ENCODE results near the gene FNBP1L. TPM values are rescaled to one million over a fixed set of nuclear protein-coding genes. Genes with fewer than 3 reads are reported as not detected.

FNBP1L gene
- total RNA-seq, 4 donors from 2014 or later, result 68.7 to 86.0 (median 72.9) TPM

DNA sequence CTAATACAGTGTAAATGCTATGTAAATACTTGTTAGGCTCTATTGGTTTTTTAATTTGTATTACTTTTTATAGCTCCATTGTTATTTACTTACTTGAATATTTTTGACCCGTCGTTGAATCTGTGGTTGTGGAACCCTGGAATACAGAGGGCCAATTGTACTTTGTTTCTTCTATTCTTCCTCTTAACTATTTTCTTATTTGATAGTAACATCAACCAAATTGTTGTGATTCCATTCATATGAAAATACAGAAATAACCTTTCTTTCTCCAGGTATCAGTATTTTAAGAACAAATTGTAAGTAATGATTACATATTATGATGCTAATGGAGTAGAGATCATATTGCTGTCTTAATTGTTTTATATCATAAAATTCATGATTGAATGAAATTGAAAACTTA, 73.7 kb downstream of the FNBP1L start:
- DNase-seq, result no peak
- no peak overlapping the region for H3K4me3 ChIP-seq (replicated peaks in 1 of 3)
- H3K4me1 ChIP-seq, result peaks cover 17 to 18% of the 10 kb centered on the region in 2 donors
- intact Hi-C loops (cut with DNase I), result no loop called here
- TF ChIP-seq, protein P1, sequence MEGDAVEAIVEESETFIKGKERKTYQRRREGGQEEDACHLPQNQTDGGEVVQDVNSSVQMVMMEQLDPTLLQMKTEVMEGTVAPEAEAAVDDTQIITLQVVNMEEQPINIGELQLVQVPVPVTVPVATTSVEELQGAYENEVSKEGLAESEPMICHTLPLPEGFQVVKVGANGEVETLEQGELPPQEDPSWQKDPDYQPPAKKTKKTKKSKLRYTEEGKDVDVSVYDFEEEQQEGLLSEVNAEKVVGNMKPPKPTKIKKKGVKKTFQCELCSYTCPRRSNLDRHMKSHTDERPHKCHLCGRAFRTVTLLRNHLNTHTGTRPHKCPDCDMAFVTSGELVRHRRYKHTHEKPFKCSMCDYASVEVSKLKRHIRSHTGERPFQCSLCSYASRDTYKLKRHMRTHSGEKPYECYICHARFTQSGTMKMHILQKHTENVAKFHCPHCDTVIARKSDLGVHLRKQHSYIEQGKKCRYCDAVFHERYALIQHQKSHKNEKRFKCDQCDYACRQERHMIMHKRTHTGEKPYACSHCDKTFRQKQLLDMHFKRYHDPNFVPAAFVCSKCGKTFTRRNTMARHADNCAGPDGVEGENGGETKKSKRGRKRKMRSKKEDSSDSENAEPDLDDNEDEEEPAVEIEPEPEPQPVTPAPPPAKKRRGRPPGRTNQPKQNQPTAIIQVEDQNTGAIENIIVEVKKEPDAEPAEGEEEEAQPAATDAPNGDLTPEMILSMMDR (IDR thresholded peaks at IDR 0.05), result no peak
- no peak for TF ChIP-seq POLR2A (IDR thresholded peaks at IDR 0.05)
- H3K36me3 ChIP-seq, result no peaks in the 10 kb centered on the region
- no peaks in the 10 kb centered on the region for H3K9me3 ChIP-seq
- no peaks in the 10 kb centered on the region for H3K27me3 ChIP-seq
- WGBS, 2 donors, result 87 to 91% methylated on average over 2 of the region's 2 CpGs
- H3K27ac ChIP-seq, result no peak overlapping the region

DNA sequence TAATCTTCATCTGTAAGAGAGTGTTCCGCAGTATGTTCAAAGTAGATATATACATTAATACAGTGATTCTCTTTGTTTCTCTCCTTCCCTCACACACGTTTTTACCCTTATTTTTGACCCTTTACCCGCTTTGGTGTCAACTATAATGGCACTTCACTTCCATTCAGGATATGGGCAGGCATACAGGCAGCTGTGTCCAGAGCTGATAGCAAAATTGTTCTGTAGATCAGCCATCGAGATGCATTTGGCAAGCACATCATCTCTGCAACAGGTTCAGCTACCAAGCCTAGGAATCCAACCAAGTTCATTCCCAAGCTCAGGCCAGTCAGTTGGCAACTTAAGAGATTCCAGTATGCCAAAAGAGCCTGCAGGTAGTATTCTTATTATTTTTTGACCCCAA, 74.8 kb downstream of the FNBP1L start:
- intact Hi-C loops (cut with DNase I), result no loop called here
- Histone ChIP-seq H3K27me3 (no peaks in the 10 kb centered on the region), H3K4me3 (replicated peaks in 1 of 3) (no peak overlapping the region), H3K4me1 (peaks cover 18 to 20% of the 10 kb centered on the region in 2 donors), H3K36me3 (no peaks in the 10 kb centered on the region), H3K9me3 (no peaks in the 10 kb centered on the region), H3K27ac (no peak overlapping the region)
- no peak for TF ChIP-seq POLR2A (IDR thresholded peaks at IDR 0.05)
- TF ChIP-seq, protein P1 (IDR thresholded peaks at IDR 0.05), result no peak
- WGBS, 2 donors, result 84 to 88% methylated on average over 4 of the region's 4 CpGs
- no peak for DNase-seq

DNA sequence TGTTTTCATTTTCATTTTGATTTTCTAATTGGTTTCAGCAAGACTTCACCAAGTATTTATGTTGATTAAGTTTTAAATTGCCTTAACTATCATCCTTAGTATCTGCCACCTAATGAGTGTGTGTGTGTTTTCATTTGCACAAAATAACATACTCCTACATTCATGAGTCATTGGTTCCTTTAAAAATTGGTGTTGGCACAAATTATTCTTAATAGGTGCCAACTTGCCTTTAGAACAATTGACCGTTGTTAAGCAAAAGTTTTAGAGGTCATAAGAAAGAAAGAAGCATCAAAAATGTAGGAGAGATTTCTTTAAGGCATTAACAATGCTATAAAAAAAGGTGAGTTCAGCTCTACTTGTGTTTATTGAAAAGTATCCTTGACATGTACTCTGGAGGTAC, 77.5 kb downstream of the FNBP1L start:
- H3K4me1 ChIP-seq, result peaks cover 18 to 20% of the 10 kb centered on the region in 2 donors
- peak overlapping the region in 2 of 3 donors; percentile 7 to 43 for H3K27ac ChIP-seq
- no peaks in the 10 kb centered on the region for H3K9me3 ChIP-seq
- intact Hi-C loops (cut with DNase I), result no loop called here
- TF ChIP-seq, protein P1 (IDR thresholded peaks at IDR 0.05), result no peak
- TF ChIP-seq POLR2A (IDR thresholded peaks at IDR 0.05), result no peak
- H3K27me3 ChIP-seq, result no peaks in the 10 kb centered on the region
- DNase-seq, result no peak
- WGBS, 2 donors, result 11 to 18% methylated on average over 1 of the region's 1 CpG
- H3K4me3 ChIP-seq (replicated peaks in 1 of 3), result no peak overlapping the region
- H3K36me3 ChIP-seq, result no peaks in the 10 kb centered on the region

DNA sequence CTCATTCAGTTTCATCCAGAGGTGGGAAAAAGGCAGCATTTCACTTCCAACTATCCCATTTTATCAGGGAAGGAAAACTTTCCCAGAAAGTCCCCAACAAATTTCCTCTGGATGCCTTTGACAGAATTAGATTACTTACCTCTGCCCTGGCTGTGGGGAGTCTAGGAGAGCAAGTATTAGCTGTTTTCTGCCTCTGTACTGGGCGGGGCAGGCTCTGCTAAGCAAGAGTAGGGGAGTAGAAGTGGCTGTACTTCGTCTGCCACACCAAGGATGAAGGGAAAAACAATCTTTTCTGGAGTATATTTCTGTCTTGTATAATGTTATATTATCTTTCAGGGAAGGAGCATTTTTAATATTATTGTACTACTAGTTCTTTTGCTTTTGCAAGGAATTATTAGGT, 78.5 kb downstream of the FNBP1L start:
- TF ChIP-seq, protein P1 (IDR thresholded peaks at IDR 0.05), result no peak
- no peak for TF ChIP-seq POLR2A (IDR thresholded peaks at IDR 0.05)
- Histone ChIP-seq H3K27ac (no peak overlapping the region), H3K27me3 (no peaks in the 10 kb centered on the region), H3K4me1 (peaks cover 18 to 20% of the 10 kb centered on the region in 2 donors), H3K36me3 (no peaks in the 10 kb centered on the region), H3K4me3 (replicated peaks in 1 of 3) (no peak overlapping the region), H3K9me3 (no peaks in the 10 kb centered on the region)
- 76 to 81% methylated on average over 2 of the region's 2 CpGs for WGBS, 2 donors
- intact Hi-C loops (cut with DNase I), result no loop called here
- peak; percentile 17 to 25 for DNase-seq

DNA sequence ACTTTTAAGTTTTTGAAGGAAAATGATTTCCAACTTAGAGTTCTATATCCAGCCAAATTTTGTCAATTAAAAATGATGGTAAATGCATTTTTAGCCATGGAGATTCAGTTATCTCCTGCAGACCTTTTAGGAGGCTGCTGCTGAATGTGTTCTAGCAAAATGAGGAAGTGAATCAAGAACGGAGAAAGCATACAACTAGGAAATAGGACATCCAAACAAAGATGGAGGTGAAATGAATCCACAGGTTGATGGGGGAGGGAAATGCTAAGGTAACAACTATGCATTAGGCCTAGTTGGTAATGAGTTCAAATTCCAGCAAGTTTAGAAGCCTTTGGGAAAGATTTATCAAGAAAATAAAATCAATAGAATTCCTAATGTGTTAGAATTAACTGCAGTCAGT, 80.5 kb downstream of the FNBP1L start:
- Histone ChIP-seq H3K4me3 (replicated peaks in 1 of 3) (no peak overlapping the region), H3K27ac (no peak overlapping the region), H3K9me3 (no peaks in the 10 kb centered on the region), H3K4me1 (peaks cover 18 to 20% of the 10 kb centered on the region in 2 donors), H3K27me3 (no peaks in the 10 kb centered on the region), H3K36me3 (no peaks in the 10 kb centered on the region)
- no peak for DNase-seq
- TF ChIP-seq, protein P1 (IDR thresholded peaks at IDR 0.05), result no peak
- no peak for TF ChIP-seq POLR2A (IDR thresholded peaks at IDR 0.05)
- intact Hi-C loops (cut with DNase I), result no loop called here
- WGBS, 2 donors, result 84 to 91% methylated on average over 1 of the region's 1 CpG
